ENCODE results near the gene ARMC8. TPM values are rescaled to one million over a fixed set of nuclear protein-coding genes. Genes with fewer than 3 reads are reported as not detected.

The ARMC8 gene
- total RNA-seq, 1 experiment from 2014 or later, result 52.6 TPM

DNA sequence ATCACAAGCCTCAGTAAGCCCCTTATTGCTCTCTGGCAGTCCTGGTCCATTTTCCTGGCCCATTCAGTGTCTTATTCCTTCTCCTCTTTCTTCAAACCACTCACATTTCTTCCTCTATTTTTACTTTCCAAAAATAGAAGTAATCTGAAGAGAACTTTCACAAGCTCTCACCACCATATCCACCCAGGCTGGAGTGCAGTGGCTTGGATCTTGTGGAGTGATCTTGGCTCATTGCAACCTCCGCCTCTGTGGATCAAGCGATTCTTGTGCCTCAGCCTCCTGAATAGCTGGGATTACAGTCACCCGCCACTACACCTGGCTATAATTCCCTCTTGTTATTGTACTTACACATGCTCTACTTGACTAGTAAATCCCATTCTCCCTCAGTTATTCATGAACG is 16.8 kb downstream of the ARMC8 start:
- H3K4me3 ChIP-seq (ENCODE audit: low read depth, low read length), result no peak overlapping the region
- ChIA-PET CTCF (no interaction called here), POLR2A (no interaction called here)
- Mint-ChIP-seq H3K27me3 (ENCODE audit: insufficient read depth, unreplicated experiment) (no peaks in the 10 kb centered on the region), H3K4me1 (ENCODE audit: low read depth, unreplicated experiment) (peaks cover 18% of the 10 kb centered on the region), H3K9me3 (ENCODE audit: unreplicated experiment) (no peaks in the 10 kb centered on the region), H3K27ac (ENCODE audit: unreplicated experiment) (no peak overlapping the region), H3K4me3 (ENCODE audit: unreplicated experiment) (no peak overlapping the region), H3K36me3 (ENCODE audit: insufficient read depth, unreplicated experiment) (no peaks in the 10 kb centered on the region)
- no TSS peak for BruUV-seq (replicated peaks)
- H3K27me3 ChIP-seq (replicated peaks; ENCODE audit: control insufficient read depth, insufficient read depth, low read length), result no peaks in the 10 kb centered on the region
- no peaks in the 10 kb centered on the region for H3K4me1 ChIP-seq
- H3K36me3 ChIP-seq (ENCODE audit: control insufficient read depth, insufficient read depth, low read length), result no peaks in the 10 kb centered on the region; the same call in 1 of the 2 replicates
- intact Hi-C loops (cut with micrococcal nuclease; ENCODE audit: unreplicated experiment), result no loop called here
- H3K9me3 ChIP-seq, result no peaks in the 10 kb centered on the region
- no peak for DNase-seq
- TF ChIP-seq, protein P1, sequence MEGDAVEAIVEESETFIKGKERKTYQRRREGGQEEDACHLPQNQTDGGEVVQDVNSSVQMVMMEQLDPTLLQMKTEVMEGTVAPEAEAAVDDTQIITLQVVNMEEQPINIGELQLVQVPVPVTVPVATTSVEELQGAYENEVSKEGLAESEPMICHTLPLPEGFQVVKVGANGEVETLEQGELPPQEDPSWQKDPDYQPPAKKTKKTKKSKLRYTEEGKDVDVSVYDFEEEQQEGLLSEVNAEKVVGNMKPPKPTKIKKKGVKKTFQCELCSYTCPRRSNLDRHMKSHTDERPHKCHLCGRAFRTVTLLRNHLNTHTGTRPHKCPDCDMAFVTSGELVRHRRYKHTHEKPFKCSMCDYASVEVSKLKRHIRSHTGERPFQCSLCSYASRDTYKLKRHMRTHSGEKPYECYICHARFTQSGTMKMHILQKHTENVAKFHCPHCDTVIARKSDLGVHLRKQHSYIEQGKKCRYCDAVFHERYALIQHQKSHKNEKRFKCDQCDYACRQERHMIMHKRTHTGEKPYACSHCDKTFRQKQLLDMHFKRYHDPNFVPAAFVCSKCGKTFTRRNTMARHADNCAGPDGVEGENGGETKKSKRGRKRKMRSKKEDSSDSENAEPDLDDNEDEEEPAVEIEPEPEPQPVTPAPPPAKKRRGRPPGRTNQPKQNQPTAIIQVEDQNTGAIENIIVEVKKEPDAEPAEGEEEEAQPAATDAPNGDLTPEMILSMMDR (IDR thresholded peaks at IDR 0.05; ENCODE audit: insufficient read depth in 1 of 2, low read depth in 1 of 2, low read length in 1 of 2, severe bottlenecking in 1 of 2, unreplicated experiment in 1 of 2), result no peak

DNA sequence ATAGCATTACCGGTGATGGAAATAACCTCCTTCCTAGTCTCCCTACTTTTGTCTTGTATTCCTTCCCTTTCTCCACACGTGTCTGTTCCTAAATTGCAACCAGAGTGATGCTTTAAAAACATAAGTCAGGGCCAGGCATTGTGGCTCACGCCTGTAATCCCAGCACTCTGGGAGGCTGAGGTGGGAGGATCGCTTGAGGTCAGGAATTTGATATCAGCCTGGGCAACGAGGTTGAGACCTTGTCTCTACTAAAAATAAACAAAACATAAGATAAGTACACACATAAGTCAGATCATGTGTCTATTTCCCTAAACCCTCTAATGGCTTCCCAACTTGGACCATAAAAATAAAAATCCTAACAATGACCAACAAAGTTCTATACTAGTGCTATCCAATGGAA is 18.4 kb downstream of the ARMC8 start:
- H3K4me3 ChIP-seq (ENCODE audit: low read depth, low read length), result no peak overlapping the region
- Mint-ChIP-seq H3K4me1 (ENCODE audit: low read depth, unreplicated experiment) (peaks cover 18% of the 10 kb centered on the region), H3K4me3 (ENCODE audit: unreplicated experiment) (no peak overlapping the region), H3K27me3 (ENCODE audit: insufficient read depth, unreplicated experiment) (no peaks in the 10 kb centered on the region), H3K27ac (ENCODE audit: unreplicated experiment) (no peak overlapping the region), H3K36me3 (ENCODE audit: insufficient read depth, unreplicated experiment) (no peaks in the 10 kb centered on the region), H3K9me3 (ENCODE audit: unreplicated experiment) (no peaks in the 10 kb centered on the region)
- no peaks in the 10 kb centered on the region for H3K4me1 ChIP-seq
- ChIA-PET CTCF (no interaction called here), POLR2A (no interaction called here)
- no peaks in the 10 kb centered on the region for H3K36me3 ChIP-seq (ENCODE audit: control insufficient read depth, insufficient read depth, low read length)
- DNase-seq, result no peak
- H3K27me3 ChIP-seq (replicated peaks; ENCODE audit: control insufficient read depth, insufficient read depth, low read length), result no peaks in the 10 kb centered on the region
- BruUV-seq (replicated peaks), result no TSS peak
- intact Hi-C loops (cut with micrococcal nuclease; ENCODE audit: unreplicated experiment), result no loop called here
- no peaks in the 10 kb centered on the region for H3K9me3 ChIP-seq
- TF ChIP-seq, protein P1 (IDR thresholded peaks at IDR 0.05; ENCODE audit: insufficient read depth in 1 of 2, low read depth in 1 of 2, low read length in 1 of 2, severe bottlenecking in 1 of 2, unreplicated experiment in 1 of 2), result no peak

DNA sequence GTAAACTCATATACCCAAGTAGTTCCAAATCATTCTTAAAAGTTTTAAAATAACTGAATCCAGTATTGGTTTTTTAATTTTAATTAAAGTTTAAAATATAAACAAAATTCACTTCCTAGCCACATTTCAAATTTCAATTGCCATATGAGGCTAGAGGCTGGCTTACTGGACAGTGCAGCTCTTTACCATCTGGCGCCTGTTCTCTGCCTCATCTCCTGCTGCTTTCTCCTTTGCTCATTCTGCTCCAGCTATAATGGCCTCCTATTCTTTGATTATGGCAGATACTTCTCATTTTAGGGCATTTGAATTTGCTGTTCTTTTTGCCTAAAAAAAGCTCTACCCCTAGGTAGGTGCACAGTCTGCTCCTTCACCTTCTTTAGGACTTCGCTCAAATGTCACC is 19.1 kb downstream of the ARMC8 start:
- intact Hi-C loops (cut with micrococcal nuclease; ENCODE audit: unreplicated experiment), result no loop called here
- Histone ChIP-seq H3K4me3 (ENCODE audit: low read depth, low read length) (no peak overlapping the region), H3K4me1 (no peaks in the 10 kb centered on the region), H3K36me3 (ENCODE audit: control insufficient read depth, insufficient read depth, low read length) (no peaks in the 10 kb centered on the region), H3K27me3 (replicated peaks; ENCODE audit: control insufficient read depth, insufficient read depth, low read length) (no peaks in the 10 kb centered on the region), H3K9me3 (no peaks in the 10 kb centered on the region)
- ChIA-PET POLR2A (no interaction called here), CTCF (no interaction called here)
- TF ChIP-seq, protein P1 (IDR thresholded peaks at IDR 0.05; ENCODE audit: insufficient read depth in 1 of 2, low read depth in 1 of 2, low read length in 1 of 2, severe bottlenecking in 1 of 2, unreplicated experiment in 1 of 2), result no peak
- H3K27ac Mint-ChIP-seq (ENCODE audit: unreplicated experiment), result no peak overlapping the region
- peaks cover 18% of the 10 kb centered on the region for H3K4me1 Mint-ChIP-seq (ENCODE audit: low read depth, unreplicated experiment)
- H3K36me3 Mint-ChIP-seq (ENCODE audit: insufficient read depth, unreplicated experiment), result no peaks in the 10 kb centered on the region
- DNase-seq, result no peak
- no TSS peak for BruUV-seq (replicated peaks)
- no peaks in the 10 kb centered on the region for H3K9me3 Mint-ChIP-seq (ENCODE audit: unreplicated experiment)
- H3K4me3 Mint-ChIP-seq (ENCODE audit: unreplicated experiment), result no peak overlapping the region
- no peaks in the 10 kb centered on the region for H3K27me3 Mint-ChIP-seq (ENCODE audit: insufficient read depth, unreplicated experiment)

Data from Caco-2 (cell line).